Stimulated activated CD4-positive, alpha-beta T cell treated with anti-CD3 and anti-CD28 coated beads, Interleukin-1b, Interleukin-23, amount 100 ng/mL, for 48 hours (primary cell): Measurements from ENCODE around the gene MDP1.

Experiments used
- DNase-seq: peaks from one replicate; pipeline ENCODE4 v3.0.0-alpha.2; 2020

Gene MDP1

DNA sequence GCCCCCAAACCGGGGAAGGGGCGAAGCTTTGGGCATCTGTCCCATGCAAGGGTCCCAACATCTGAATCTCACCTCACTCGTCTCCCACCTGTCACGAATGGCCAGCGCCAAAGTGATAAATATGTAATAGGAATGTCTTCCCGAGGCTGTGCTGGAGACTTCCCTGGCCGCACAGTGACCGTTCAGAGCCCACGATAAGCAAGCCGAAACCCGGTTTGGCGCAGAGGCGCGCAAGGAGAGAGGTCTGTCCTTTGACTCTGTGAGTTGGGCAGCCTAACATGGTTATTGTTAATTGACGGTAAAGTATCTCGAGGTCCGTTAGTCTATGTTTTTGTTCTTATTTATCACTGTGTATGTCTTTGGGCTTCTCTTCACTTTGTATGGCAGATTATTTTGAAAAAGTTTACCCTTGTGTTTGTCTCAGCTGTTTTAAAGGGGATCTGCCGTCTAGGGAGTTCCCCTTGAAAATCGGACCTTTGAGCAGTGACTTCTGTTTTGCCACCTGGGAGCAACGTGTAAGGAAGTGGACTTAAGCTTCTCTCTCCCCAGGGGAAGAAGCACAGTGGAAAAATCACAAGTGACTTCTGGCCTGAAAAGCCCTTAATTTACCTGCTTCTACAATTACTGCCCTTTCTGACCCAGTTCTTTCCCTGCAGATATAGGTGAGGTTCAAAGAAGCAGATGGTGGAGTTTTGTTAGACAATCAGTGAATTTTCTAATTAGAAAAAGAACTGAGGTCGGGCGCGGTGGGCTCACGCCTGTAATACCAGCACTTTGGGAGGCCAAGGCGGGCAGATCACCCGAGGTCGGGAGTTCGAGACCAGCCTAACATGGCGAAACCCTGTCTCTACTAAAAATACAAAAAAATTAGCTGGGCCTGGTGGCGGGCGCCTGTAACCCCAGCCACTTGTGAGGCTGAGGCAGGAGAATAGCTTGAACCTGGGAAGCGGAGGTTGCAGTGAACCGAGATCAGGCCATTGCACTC lies 19.5 kb downstream of the MDP1 start:
- DNase-seq, result no peak

DNA sequence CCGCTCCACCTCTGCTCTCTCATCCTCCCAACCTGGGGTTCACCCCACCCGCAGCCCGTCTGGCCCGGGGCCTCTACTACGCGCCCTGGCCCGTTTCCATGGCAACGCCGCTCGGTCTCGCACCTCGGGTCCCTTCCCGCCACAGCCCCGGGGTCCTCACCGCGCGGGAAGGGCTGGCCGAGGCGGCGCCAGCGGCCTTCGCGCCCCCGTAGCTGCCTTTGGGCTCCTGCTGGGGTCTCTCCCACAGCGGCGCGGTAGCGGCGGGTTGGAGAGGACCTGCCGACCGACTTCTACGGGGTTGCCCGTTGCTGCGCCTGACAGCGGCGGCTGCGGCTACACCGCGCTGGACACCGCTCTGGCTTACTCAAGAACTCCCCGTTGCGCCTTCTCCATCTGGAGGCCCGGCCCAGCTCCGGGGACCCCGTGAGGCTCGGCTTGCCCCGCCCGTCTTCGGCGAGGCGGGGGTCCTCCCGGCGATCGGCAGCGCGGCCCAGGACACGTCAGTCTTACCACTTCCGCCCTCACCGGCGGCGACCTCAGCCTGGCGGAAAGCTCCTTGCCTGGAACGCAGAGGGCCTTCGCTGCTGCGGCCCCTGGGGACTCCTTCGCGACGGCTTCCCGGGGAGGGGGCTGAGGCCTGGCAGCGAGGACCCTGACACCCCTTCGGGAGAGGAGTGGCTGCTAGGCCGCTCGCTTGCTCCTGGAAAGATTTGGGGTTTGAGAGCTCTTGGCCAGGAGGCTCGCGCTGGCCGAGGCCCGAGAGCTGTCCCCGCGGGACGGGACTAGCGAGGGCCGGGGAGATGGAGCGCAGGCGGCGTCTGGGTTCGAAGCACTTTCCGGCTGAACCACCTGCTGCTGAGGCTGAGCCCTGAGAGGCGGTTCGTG lies 20.4 kb downstream of the MDP1 start, which contains the start of gene TM9SF1:
TM9SF1 (minus strand) TSS at position 256 of the 885 bp plus-strand sequence. CDS start 422 bp downstream, outside the sequence.
- DNase-seq, result peak; percentile 89

DNA sequence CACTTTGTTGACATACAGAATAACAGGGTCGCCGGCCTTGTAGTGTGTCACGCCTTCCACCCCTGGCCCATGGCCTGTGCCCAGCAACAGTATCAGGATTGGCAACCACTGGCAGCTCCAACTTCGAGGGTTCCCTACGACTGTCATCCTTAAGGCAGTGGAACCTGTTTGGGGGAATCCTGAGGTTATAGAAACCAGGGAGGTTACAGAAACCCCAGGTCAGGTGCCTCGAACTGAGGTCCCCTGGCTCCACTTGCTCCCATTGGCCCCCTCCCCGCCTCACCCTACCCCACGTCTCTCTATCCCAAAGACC lies 21.0 kb downstream of the MDP1 start:
- DNase-seq, result no peak

DNA sequence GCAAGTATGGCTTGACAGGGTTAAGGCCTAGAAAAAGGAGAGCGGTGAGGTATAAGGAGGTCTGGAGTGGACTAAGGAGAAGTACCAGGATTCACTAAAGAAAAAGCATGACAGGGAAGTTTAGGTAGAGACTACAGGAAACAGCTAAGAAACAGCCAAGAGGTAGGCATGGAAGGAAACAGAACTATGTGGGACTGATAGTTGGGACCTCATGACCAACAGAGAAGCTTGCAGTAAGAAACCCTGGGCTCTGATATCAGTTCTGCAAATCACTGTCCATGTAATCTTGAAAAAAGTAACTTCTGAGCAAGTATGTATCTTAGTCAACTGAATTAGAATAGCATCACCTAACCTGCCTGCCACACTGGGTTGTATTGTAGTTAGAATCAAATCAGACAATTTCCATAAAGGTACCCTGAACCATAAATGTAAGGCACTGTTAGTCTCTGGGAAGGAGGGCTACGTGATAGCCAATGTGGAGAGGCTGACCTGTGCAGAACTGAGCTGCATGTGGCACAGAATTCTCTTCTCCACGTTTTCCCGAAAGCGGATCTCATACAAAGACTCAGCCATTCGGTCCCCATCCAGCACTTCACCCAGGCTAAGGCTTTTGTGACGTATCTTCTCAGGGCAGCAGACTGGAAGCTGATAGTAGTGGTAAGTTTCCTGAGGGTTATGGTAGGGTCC lies 21.5 kb downstream of the MDP1 start:
- DNase-seq, result no peak

DNA sequence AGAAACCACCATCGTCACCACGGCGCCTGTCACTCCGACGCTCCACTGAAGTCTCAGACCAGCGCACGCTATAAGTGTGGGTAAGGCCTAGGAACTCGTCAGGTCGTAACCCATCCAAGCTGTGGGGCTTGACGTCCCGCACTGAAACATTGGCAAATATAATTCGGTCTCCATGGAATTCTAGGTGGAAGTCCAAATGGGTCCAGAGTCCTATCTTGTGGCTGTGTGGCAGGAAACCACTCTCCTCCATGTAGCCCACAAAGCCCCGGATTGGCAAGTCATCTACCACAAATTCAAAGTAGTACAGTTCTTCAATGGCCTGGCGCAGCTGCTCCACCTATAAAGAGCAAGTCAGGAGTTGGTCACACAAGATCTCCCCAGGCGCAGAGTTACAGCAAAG lies 22.9 kb downstream of the MDP1 start:
- no peak for DNase-seq

DNA sequence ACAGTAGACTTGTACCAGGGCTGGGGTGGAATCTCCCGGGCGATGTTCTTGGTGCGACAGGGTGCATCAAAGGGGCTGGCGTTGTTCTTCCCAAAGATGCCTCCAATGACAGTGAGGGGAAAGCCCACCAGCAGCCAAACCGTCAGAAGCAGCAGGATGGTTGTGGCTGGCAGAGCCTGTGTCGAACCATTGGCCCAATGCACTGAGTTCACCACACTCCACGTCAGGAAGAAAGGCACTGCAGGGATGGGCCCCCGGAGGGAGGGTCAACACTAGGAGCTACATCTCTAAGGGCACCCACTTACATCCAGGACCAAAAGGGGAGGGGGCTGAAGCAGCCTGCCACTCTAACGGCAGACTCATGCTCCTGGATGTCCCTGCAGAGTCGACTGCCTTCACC lies 25.4 kb downstream of the MDP1 start:
- DNase-seq, result no peak

DNA sequence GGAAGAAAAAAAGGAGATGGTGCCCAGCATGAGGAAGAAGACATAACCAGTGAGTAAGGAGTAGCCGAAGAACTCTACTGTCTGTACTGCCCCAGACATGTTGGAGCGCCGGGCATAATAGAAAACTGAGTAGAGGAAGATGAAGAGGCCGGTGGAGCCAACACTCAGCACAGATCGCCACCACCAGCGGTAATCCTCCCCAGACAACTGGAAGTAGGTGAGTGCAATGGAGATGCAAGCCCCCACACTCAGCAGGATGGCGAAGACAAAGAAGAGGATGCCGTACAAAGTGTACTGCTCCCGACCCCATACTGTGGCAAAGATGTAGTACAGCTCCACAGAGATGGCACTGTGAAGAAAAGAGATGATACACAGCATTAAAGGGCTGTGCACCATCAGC lies 26.4 kb downstream of the MDP1 start:
- no peak for DNase-seq

DNA sequence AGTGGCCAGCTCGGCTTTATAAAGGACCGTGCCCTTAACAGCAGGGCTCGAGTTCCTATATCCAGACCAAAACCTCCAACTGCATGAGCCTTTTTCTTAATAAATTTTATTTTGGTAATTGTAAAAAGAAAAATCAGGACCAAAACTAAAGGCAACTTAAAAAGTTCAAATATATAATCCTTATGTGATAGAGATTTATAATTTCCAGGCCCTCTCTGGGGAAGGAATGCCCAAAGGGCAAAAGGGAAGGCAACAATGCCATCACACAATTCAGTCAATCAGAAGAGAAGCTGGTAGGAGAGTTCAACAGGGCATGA lies 26.8 kb downstream of the MDP1 start:
- DNase-seq, result no peak

DNA sequence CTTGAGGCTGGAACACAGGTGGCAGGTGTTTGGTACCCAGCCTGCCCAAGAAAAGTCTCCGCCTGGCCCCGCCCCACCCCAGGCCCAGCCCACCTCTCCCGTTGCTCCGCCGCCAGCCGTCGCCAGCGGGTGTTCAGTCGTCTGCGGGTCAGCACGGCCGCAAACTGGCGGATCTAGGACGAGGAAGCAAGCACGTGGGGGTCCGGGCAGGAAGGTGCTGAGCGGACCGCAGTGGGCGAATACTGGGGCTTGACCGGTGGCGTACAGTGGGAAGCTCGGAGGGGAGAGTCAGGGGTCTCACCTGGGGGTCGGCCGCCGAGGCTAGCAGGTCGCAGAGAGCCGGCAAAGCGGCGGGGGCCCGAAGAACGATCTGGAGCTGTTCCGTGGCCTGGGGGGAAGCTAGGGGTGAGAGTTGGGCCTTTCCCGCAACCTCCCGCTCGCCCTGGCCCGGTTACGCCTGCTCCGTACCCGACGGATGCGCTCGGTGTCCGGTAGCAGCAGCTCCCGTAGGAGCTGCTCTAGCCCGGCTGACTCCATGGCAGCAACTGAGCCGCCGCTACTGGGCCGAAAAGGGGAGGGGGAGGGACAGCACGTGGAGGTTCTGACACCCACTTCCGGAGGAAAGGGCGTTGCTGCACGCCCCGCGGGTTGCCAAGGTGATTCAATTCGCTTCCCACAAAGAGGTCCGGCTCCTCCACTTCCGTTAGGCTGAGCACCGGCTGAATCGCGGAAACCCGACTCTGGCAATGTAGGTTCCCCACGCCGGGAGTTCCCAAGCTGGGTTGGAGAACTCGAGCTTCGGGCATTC lies 27.4 kb downstream of the MDP1 start, which contains the start of gene IPO4:
IPO4 (minus strand) TSS at position 566 of the 808 bp plus-strand sequence; CDS start at position 537, 29 bp downstream.
- DNase-seq, result peak; percentile 96

DNA sequence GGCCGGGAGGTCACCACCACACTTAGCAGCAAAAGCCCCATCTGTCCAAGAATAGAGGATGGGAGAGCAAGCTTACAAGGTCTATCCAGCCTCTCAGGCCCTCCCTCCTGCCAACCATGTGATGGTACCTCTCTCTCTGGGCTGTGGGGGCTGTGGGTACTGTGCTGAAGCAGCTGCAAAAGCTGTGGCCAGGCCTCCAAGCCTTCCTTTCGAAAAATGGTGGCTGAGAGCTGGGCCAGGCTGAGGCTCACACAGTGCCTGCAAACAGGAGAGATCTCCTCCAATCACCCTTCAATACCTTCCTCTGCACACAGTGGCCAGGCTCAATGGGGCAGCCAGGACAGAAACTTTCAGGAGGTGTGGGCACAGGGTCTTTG lies 28.3 kb downstream of the MDP1 start:
- no peak for DNase-seq

DNA sequence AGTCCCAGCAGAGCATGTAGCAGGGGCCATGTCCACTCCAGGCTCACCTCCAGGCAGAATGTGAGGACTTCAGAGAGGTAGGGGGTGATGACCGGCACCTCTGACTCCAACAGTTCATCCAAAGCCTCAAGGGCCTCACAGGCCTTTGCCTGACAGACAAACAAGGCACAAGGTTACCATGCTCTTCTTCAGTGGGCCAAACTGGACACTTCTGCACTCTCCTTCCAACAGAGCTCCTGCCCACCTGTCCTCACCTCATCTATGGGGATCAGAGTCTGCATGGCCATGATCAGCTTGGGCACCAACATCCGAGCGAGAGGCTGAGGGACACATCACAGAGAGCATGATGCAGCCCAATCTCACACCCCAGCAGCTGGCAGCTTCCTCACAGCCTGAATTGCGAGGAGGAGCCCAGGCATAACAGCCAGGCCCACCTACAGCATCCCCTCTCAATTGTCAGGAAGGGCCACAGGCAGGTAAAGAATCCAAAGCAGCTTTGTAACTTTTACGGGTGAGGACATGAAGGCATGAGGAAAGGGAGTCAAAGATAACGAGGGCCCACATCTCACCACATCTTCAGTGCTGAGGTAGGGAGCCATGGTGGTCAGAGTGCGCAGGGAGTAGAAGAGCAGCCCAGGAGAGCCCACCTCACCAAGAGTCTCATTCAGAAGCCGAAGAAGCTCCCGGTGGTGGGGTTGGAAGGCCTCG lies 28.9 kb downstream of the MDP1 start:
- no peak for DNase-seq

DNA sequence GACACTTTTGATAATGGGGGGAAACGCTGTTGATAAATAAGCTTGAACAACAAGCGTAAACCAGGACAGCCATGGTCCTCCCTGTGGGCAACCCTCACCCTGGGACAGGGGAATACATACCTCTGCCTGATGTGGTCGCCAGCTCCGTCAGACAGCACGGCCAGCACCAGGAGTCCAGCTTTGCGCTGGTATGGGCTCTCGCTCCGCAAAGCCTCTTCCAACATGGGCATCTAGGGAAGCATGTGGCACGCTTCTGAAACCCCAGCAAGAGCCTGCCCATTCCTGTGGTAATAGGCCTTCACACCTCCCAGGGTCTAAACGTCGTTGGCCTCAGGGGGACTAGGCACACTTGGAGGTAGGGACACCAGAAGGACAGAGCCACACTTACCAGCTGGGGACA lies 30.1 kb downstream of the MDP1 start:
- DNase-seq, result no peak

DNA sequence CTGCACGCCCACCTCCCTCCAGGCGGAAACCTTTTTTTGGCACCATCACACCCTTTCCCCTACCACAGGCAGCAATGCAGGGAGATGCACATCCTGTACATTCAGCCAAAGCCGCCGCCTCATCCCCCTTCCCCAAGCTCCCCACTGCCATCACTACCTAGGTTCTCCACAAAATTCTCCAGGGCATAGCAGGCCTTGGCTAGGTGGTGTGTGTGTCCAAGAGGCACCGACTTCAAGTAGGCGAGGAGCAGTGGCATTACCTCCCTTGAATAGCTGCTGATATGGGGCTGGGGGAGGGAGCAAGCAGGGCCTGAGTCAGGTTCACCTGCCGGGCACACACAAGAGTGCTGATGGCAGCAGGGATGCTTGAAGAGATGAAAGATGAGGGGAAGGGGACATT lies 30.8 kb downstream of the MDP1 start:
- DNase-seq, result no peak

DNA sequence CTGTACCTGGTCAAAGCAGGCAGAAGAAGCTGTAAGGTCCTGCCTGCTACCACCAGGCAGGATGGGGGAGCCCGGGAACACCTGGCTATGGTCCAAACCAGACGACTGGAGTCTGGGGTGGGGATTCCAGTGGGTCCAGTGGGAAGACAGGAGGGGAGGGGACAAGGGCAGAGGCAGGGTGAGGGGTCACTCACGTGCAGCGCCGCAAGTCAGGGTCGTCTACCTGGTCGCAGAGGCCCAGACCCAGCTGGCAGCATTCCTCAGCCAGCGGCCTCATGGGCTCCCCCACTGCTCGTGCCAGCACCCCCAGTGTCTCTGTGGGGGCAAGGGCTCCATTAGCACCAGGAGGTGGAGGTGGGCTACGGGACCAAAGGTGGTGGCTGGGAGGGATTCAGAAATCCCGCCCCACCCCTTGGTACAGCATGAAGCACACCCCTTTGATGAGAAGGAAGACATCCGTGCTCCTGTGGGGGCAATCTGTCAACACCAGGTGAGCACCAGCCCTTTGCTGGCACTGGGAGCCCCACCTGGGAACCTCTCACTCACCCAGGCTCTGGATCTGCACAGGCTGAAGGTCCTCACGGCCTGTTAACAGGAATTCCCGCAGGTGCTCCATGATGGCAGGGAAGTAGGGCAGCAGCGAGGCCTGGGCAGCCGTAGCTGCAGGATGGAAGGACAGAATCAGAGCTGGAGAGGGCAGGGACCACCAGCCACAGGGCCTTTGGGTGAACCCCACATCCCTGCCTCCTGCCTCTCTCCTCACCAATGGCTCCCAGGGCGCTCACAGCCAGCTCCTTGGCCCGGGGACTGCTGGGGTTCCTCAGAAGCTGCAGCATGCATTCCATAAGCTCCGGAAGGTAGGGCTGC lies 31.5 kb downstream of the MDP1 start:
- DNase-seq, result no peak

DNA sequence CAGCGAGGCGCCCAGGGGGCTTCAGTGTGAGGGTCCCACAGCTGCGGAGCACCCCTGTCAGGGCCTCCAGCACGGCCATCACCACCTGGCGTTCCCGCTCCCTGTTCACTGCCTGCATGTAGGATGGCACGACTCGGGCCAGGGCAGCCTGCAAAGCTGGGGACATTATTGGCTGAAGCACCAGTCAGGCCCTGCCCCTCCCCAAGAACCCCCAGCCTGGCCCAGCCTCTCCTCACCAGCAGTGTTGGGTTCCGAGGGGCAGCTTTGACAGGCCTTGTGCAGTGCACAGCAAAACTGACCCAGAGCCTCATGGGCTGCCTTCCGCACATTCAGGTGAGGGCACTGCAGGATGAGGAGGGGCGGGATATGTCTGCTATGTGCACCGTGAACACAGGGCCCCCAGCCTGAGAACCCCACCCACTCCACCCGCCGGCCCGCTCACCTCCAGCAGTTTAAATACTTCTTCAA lies 32.8 kb downstream of the MDP1 start:
- DNase-seq, result no peak

DNA sequence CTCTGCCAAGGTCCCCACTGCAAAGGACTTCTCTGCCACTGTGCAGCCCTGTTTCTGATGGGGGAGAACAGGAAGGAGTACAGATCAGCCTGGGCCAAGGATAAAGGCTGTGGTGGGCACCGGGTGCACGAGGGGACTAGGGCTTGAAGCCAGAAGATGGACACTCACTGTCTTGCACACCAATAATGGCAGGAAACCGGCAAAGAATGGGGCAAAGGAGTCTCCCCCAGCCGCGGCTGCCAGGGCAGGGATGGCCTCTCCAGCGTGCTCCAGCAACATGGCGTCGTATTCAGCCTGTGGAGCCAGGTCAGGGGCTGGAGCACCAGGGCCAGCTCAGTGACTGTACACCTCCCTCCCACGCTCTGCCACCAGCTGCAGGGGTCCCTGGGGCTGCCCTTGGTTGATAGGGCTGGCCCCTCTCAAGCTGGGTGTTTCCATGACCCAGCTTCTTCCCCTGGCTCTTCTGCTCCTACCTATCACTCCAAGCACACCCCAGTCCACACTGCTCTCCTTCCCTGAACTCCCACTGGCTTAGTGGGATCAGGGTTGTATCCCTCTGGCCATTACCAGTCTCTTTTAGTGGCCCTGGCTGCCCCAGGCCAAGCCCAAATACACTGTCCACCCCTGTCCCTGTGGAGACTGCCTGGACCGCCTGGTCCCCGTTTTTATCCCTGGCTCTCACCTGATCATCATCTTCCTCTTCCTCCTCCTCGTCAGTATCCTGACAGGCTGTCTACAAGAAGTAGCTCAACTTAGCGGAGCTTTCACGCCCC lies 33.6 kb downstream of the MDP1 start:
- DNase-seq, result no peak

DNA sequence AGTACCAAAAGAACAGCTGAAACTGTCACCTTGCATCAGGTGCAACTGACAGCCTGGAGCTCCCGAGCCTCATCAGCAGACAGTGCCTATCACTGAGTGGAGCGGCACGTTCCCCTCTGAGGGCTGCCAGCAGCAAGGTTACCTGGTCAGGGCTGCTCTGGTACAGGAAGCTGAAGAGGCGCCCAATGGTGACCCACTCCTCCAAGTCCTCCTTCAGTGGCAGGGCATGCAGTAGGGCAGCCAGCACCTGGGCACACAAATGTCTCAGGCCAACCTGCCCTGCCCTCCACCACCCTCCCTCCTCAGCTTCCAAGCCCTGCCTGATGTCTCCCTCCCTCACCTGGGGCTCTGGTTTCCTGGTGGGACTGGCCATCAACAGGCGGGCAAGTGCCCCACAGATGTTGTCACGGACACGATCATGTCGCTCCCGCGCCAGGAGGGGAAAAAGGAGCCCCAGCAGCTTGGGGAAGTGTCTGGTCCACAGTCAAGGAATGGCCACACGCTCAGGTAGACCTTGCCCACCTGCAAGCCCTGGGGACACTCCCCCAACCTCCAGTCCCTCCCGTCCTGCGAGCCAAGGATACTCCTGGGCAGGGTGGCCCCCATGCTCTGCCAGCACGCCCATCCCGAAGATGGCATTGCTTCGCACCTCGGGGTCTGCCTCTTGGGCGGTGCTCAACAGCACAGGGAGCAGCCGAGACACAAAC lies 34.3 kb downstream of the MDP1 start:
- no peak for DNase-seq

DNA sequence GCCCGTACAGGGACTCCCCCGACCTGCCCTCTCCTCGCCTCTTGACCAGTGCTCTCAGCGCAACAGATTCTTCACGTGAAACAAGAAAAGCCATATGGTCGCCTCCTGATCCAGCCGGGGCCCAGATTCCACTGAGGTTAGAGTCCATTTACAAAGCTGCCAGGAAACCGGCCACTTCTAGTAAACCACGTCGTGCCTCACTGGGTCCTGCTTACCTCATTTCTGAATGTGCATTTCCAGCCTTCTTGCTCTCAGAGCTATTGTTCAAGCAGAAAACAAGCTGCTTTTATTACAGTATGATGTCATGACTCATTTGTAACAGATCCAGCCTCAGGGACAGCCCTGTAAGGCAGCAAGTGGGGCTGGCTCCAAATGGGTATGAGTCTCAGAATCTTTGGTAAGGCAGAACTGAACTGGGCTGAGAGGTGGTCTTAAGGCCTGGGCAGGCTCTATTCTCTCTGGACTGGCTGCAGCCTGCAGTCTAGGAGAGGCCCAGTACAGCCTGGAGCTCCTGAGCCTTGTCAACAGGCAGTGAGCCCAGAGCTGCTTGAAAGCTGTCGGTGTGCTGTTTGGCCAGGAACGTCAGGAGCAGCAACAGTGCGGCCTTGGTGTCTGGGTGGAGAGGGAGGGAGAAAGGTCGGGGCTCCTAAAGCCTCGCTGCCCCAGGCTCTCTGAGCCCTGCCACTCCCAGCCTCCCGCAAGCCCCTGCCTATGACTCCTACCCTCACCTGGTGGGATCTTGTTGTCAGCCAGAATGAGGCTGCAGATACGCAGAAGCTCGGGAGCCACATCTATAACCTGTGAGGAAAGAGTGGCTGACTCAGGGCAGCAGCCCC lies 35.7 kb downstream of the MDP1 start:
- no peak for DNase-seq
